ENCODE data around the gene VAC14.
A peak's percentile ranks its signal among the peaks of the same experiment; 100 is the strongest.

The VAC14 gene

GRCh38 chr16:70715860-70716357, 85.0 kb downstream of the VAC14 start:
- Histone ChIP-seq H3K9ac (ENCODE audit: low read length) (no peak overlapping the region), H3K4me1 (ENCODE audit: control insufficient read depth, insufficient read depth, low read length) (peaks cover 21% of the 10 kb centered on the region), H3K27me3 (replicated peaks; ENCODE audit: control insufficient read depth, insufficient read depth, low read length) (no peaks in the 10 kb centered on the region), H3K4me3 (ENCODE audit: low read length) (no peak overlapping the region), H3K9me3 (ENCODE audit: control insufficient read depth, low read length) (peaks cover 5% of the 10 kb centered on the region), H3K36me3 (ENCODE audit: control insufficient read depth, insufficient read depth, low read length, severe bottlenecking) (no peaks in the 10 kb centered on the region)
- peak; percentile 63 for DNase-seq (ENCODE audit: low read depth)

GRCh38 chr16:70715055-70715858, 85.7 kb downstream of the VAC14 start:
- Histone ChIP-seq H3K36me3 (ENCODE audit: control insufficient read depth, insufficient read depth, low read length, severe bottlenecking) (no peaks in the 10 kb centered on the region), H3K9me3 (ENCODE audit: control insufficient read depth, low read length) (peaks cover 5% of the 10 kb centered on the region), H3K9ac (ENCODE audit: low read length) (peak overlapping the region; percentile 6), H3K4me3 (ENCODE audit: low read length) (no peak overlapping the region), H3K27me3 (replicated peaks; ENCODE audit: control insufficient read depth, insufficient read depth, low read length) (no peaks in the 10 kb centered on the region), H3K4me1 (ENCODE audit: control insufficient read depth, insufficient read depth, low read length) (peaks cover 21% of the 10 kb centered on the region)
- peak; percentile 96 for DNase-seq (ENCODE audit: low read depth)

GRCh38 chr16:70714581-70715054, 86.3 kb downstream of the VAC14 start:
- Histone ChIP-seq H3K4me3 (ENCODE audit: low read length) (no peak overlapping the region), H3K9ac (ENCODE audit: low read length) (peak overlapping the region; percentile 6), H3K9me3 (ENCODE audit: control insufficient read depth, low read length) (peaks cover 4% of the 10 kb centered on the region), H3K36me3 (ENCODE audit: control insufficient read depth, insufficient read depth, low read length, severe bottlenecking) (no peaks in the 10 kb centered on the region), H3K4me1 (ENCODE audit: control insufficient read depth, insufficient read depth, low read length) (peaks cover 21% of the 10 kb centered on the region), H3K27me3 (replicated peaks; ENCODE audit: control insufficient read depth, insufficient read depth, low read length) (no peaks in the 10 kb centered on the region)
- DNase-seq (ENCODE audit: low read depth) = no peak

GRCh38 chr16:70713824-70714223, 87.1 kb downstream of the VAC14 start:
- Histone ChIP-seq H3K27me3 (replicated peaks; ENCODE audit: control insufficient read depth, insufficient read depth, low read length) (no peaks in the 10 kb centered on the region), H3K9me3 (ENCODE audit: control insufficient read depth, low read length) (no peaks in the 10 kb centered on the region), H3K9ac (ENCODE audit: low read length) (no peak overlapping the region), H3K36me3 (ENCODE audit: control insufficient read depth, insufficient read depth, low read length, severe bottlenecking) (no peaks in the 10 kb centered on the region), H3K4me1 (ENCODE audit: control insufficient read depth, insufficient read depth, low read length) (peaks cover 20% of the 10 kb centered on the region), H3K4me3 (ENCODE audit: low read length) (no peak overlapping the region)
- no peak for DNase-seq (ENCODE audit: low read depth)

GRCh38 chr16:70713342-70713741, 87.6 kb downstream of the VAC14 start:
- peak; percentile 30 for DNase-seq (ENCODE audit: low read depth)
- peaks cover 16% of the 10 kb centered on the region for H3K4me1 ChIP-seq (ENCODE audit: control insufficient read depth, insufficient read depth, low read length)
- H3K4me3 ChIP-seq (ENCODE audit: low read length) = no peak overlapping the region
- no peaks in the 10 kb centered on the region for H3K36me3 ChIP-seq (ENCODE audit: control insufficient read depth, insufficient read depth, low read length, severe bottlenecking)
- no peak overlapping the region for H3K9ac ChIP-seq (ENCODE audit: low read length)
- H3K9me3 ChIP-seq (ENCODE audit: control insufficient read depth, low read length) = no peaks in the 10 kb centered on the region
- H3K27me3 ChIP-seq (replicated peaks; ENCODE audit: control insufficient read depth, insufficient read depth, low read length) = no peaks in the 10 kb centered on the region

GRCh38 chr16:70712942-70713341, 88.0 kb downstream of the VAC14 start:
- no peaks in the 10 kb centered on the region for H3K36me3 ChIP-seq (ENCODE audit: control insufficient read depth, insufficient read depth, low read length, severe bottlenecking)
- peaks cover 16% of the 10 kb centered on the region for H3K4me1 ChIP-seq (ENCODE audit: control insufficient read depth, insufficient read depth, low read length)
- DNase-seq (ENCODE audit: low read depth) = no peak
- H3K4me3 ChIP-seq (ENCODE audit: low read length) = no peak overlapping the region
- H3K9ac ChIP-seq (ENCODE audit: low read length) = no peak overlapping the region
- no peaks in the 10 kb centered on the region for H3K27me3 ChIP-seq (replicated peaks; ENCODE audit: control insufficient read depth, insufficient read depth, low read length)
- no peaks in the 10 kb centered on the region for H3K9me3 ChIP-seq (ENCODE audit: control insufficient read depth, low read length)

- H3K9ac ChIP-seq (ENCODE audit: low read length) = no peak overlapping the region
- no peaks in the 10 kb centered on the region for H3K36me3 ChIP-seq (ENCODE audit: control insufficient read depth, insufficient read depth, low read length, severe bottlenecking)
- no peaks in the 10 kb centered on the region for H3K9me3 ChIP-seq (ENCODE audit: control insufficient read depth, low read length)
- no peak for DNase-seq (ENCODE audit: low read depth)
- H3K27me3 ChIP-seq (replicated peaks; ENCODE audit: control insufficient read depth, insufficient read depth, low read length) = no peaks in the 10 kb centered on the region
- H3K4me3 ChIP-seq (ENCODE audit: low read length) = no peak overlapping the region
- peaks cover 18% of the 10 kb centered on the region for H3K4me1 ChIP-seq (ENCODE audit: control insufficient read depth, insufficient read depth, low read length)
Observed at GRCh38 chr16:70712359-70712758, 88.6 kb downstream of the VAC14 start.

GRCh38 chr16:70711211-70712031, 89.5 kb downstream of the VAC14 start:
- DNase-seq (ENCODE audit: low read depth) = no peak
- no peaks in the 10 kb centered on the region for H3K36me3 ChIP-seq (ENCODE audit: control insufficient read depth, insufficient read depth, low read length, severe bottlenecking)
- no peaks in the 10 kb centered on the region for H3K9me3 ChIP-seq (ENCODE audit: control insufficient read depth, low read length)
- H3K9ac ChIP-seq (ENCODE audit: low read length) = no peak overlapping the region
- peaks cover 28% of the 10 kb centered on the region for H3K4me1 ChIP-seq (ENCODE audit: control insufficient read depth, insufficient read depth, low read length)
- no peaks in the 10 kb centered on the region for H3K27me3 ChIP-seq (replicated peaks; ENCODE audit: control insufficient read depth, insufficient read depth, low read length)
- no peak overlapping the region for H3K4me3 ChIP-seq (ENCODE audit: low read length)

GRCh38 chr16:70710422-70711210, 90.3 kb downstream of the VAC14 start:
- no peaks in the 10 kb centered on the region for H3K27me3 ChIP-seq (replicated peaks; ENCODE audit: control insufficient read depth, insufficient read depth, low read length)
- H3K4me3 ChIP-seq (ENCODE audit: low read length) = no peak overlapping the region
- peaks cover 28% of the 10 kb centered on the region for H3K4me1 ChIP-seq (ENCODE audit: control insufficient read depth, insufficient read depth, low read length)
- no peak for DNase-seq (ENCODE audit: low read depth)
- H3K9me3 ChIP-seq (ENCODE audit: control insufficient read depth, low read length) = no peaks in the 10 kb centered on the region
- no peak overlapping the region for H3K9ac ChIP-seq (ENCODE audit: low read length)
- no peaks in the 10 kb centered on the region for H3K36me3 ChIP-seq (ENCODE audit: control insufficient read depth, insufficient read depth, low read length, severe bottlenecking)

- no peaks in the 10 kb centered on the region for H3K27me3 ChIP-seq (replicated peaks; ENCODE audit: control insufficient read depth, insufficient read depth, low read length)
- no peaks in the 10 kb centered on the region for H3K9me3 ChIP-seq (ENCODE audit: control insufficient read depth, low read length)
- no peak overlapping the region for H3K4me3 ChIP-seq (ENCODE audit: low read length)
- DNase-seq (ENCODE audit: low read depth) = no peak
- H3K36me3 ChIP-seq (ENCODE audit: control insufficient read depth, insufficient read depth, low read length, severe bottlenecking) = no peaks in the 10 kb centered on the region
- H3K9ac ChIP-seq (ENCODE audit: low read length) = no peak overlapping the region
- H3K4me1 ChIP-seq (ENCODE audit: control insufficient read depth, insufficient read depth, low read length) = peaks cover 21% of the 10 kb centered on the region
Observed at GRCh38 chr16:70709942-70710341, 91.0 kb downstream of the VAC14 start.

- Histone ChIP-seq H3K4me3 (ENCODE audit: low read length) (no peak overlapping the region), H3K27me3 (replicated peaks; ENCODE audit: control insufficient read depth, insufficient read depth, low read length) (no peaks in the 10 kb centered on the region), H3K9me3 (ENCODE audit: control insufficient read depth, low read length) (no peaks in the 10 kb centered on the region), H3K4me1 (ENCODE audit: control insufficient read depth, insufficient read depth, low read length) (peaks cover 16% of the 10 kb centered on the region), H3K36me3 (ENCODE audit: control insufficient read depth, insufficient read depth, low read length, severe bottlenecking) (no peaks in the 10 kb centered on the region), H3K9ac (ENCODE audit: low read length) (no peak overlapping the region)
- DNase-seq (ENCODE audit: low read depth) = no peak
Observed at GRCh38 chr16:70709457-70709856, 91.5 kb downstream of the VAC14 start.
